NCI-H446 treated with DMSO at 0.1 percent for 48 hours (cell line): ENCODE measurements around the gene MORC3.
"Not testable (repeated sequence)": the region's sequence is repeated elsewhere in the genome, so short reads cannot be mapped to it uniquely, and the experiment has no call there.

Experiments
- DNase-seq: peaks from one replicate; lab custom pipeline; 2025; lab: John Stamatoyannopoulos, UW

The MORC3 gene

GRCh38 chr21:36319767-36320420 is at the start of gene MORC3:
Gene MORC3, plus strand, starts transcription at chr21:36320197. Its CDS starts 68 bp downstream, at chr21:36320265.
- DNase-seq: peak; percentile 98

- DNase-seq: not testable (repeated sequence)
Observed at GRCh38 chr21:36270786-36271695, 49.0 kb upstream of the MORC3 start.

GRCh38 chr21:36274128-36274527 is 45.9 kb upstream of the MORC3 start:
- no peak for DNase-seq

- DNase-seq: no peak
Observed at GRCh38 chr21:36282568-36283230, 37.3 kb upstream of the MORC3 start.

- not testable (repeated sequence) for DNase-seq
Observed at GRCh38 chr21:36283231-36283622, 36.8 kb upstream of the MORC3 start.

GRCh38 chr21:36288651-36289243 is 31.2 kb upstream of the MORC3 start:
- no peak for DNase-seq

GRCh38 chr21:36291509-36291908 is 28.5 kb upstream of the MORC3 start:
- no peak for DNase-seq

GRCh38 chr21:36297406-36297937 is 22.5 kb upstream of the MORC3 start:
- no peak for DNase-seq

- no peak for DNase-seq
Observed at GRCh38 chr21:36297938-36298572, 21.9 kb upstream of the MORC3 start.

GRCh38 chr21:36306872-36307534 is 13.0 kb upstream of the MORC3 start:
- DNase-seq: no peak

- no peak for DNase-seq
Observed at GRCh38 chr21:36310016-36310415, 10.0 kb upstream of the MORC3 start.

GRCh38 chr21:36313446-36313845 is 6.6 kb upstream of the MORC3 start:
- not testable (repeated sequence) for DNase-seq

GRCh38 chr21:36316045-36316444 is 4.0 kb upstream of the MORC3 start:
- not testable (repeated sequence) for DNase-seq

GRCh38 chr21:36316872-36317484 is 3.0 kb upstream of the MORC3 start:
- no peak for DNase-seq

GRCh38 chr21:36319406-36319766 is 611 bp upstream of the MORC3 start:
- not testable (repeated sequence) for DNase-seq

- DNase-seq: peak; percentile 47
Observed at GRCh38 chr21:36320421-36321324, 676 bp downstream of the MORC3 start.

- DNase-seq: peak; percentile 35
Observed at GRCh38 chr21:36321325-36322082, 1.5 kb downstream of the MORC3 start.

- DNase-seq: no peak
Observed at GRCh38 chr21:36322083-36322424, 2.1 kb downstream of the MORC3 start.

GRCh38 chr21:36323032-36323431 is 3.0 kb downstream of the MORC3 start:
- DNase-seq: no peak
